HCT116 (cell line): ENCODE measurements around the gene CSK.

Source experiments
- EZH2 ChIP-seq: fragments of 200-600 bp; sonication (generic); IDR thresholded peaks from 2 replicates; pipeline ENCODE4 v1.6.1; 2017; ENCODE audit warnings: antibody characterized with exemption, mixed run types
- EZH2phosphoT487 ChIP-seq: fragments of 200-600 bp; IDR thresholded peaks from 2 replicates; pipeline ENCODE4 v1.6.1; 2018; ENCODE audit warnings: antibody characterized with exemption, borderline replicate concordance
- FOSL1 ChIP-seq: IDR thresholded peaks from 2 replicates; pipeline ENCODE4 v1.6.1; 2012; ENCODE audit warnings: low read depth
- POLR2A ChIP-seq: IDR thresholded peaks from 2 replicates; pipeline ENCODE4 v1.7.0; 2011; ENCODE audit warnings: borderline replicate concordance; ENCODE audit not compliant: insufficient read depth, insufficient read length; ENCODE audit errors: extremely low read depth
- POLR2AphosphoS5 ChIP-seq: IDR thresholded peaks from 2 replicates; pipeline ENCODE4 v1.6.1; 2011; ENCODE audit warnings: mild to moderate bottlenecking, low read depth, low read length, moderate library complexity
- SRF ChIP-seq: IDR thresholded peaks from 2 replicates; pipeline ENCODE4 v1.6.1; 2012; ENCODE audit warnings: low read depth
- TF ChIP-seq, protein P1 (sequence below), 3 experiments: fragments of 200-600 bp in 1 of 3; sonication (generic) in 1 of 3; IDR thresholded peaks in 2 of 3; conservative IDR thresholded peaks in 1 of 3; 2 replicates each; pipeline ENCODE4 v1.5.1; 2012 to 2017; ENCODE audit warnings: low read depth in 2 of 3, low read length in 2 of 3, antibody characterized with exemption in 1 of 3, borderline replicate concordance in 1 of 3, control low read depth in 1 of 3, mild to moderate bottlenecking in 1 of 3, mixed read lengths in 1 of 3, mixed run types in 1 of 3, moderate library complexity in 1 of 3; ENCODE audit not compliant: insufficient read depth in 1 of 3

DNA sequence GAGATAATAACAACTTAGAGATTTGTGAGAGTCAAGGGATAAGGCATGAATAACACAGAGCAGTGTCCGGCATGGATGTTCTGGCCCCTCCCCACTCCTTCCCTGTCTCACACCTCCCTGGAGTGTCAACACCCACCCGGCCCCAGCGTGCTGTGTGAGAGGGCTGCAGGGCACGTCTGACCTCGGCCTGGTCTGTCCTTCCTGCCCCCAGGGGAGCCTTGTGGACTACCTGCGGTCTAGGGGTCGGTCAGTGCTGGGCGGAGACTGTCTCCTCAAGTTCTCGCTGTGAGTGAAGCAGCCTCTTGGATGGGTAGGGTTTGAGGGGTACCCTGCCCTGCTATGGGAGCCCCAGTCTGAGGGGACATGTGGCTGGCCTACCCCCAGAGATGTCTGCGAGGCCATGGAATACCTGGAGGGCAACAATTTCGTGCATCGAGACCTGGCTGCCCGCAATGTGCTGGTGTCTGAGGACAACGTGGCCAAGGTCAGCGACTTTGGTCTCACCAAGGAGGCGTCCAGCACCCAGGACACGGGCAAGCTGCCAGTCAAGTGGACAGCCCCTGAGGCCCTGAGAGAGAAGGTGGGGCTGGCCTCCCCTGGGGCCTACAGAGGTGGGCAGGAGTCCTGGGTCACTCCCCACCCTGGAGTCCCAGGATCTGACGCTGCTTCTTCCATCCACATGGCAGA, 19.6 kb downstream of the CSK start:
- TF ChIP-seq POLR2A: no peak
- no peak for TF ChIP-seq FOSL1
- no peak for TF ChIP-seq POLR2AphosphoS5
- TF ChIP-seq EZH2: no peak
- no peak for TF ChIP-seq SRF
- TF ChIP-seq, protein P1, sequence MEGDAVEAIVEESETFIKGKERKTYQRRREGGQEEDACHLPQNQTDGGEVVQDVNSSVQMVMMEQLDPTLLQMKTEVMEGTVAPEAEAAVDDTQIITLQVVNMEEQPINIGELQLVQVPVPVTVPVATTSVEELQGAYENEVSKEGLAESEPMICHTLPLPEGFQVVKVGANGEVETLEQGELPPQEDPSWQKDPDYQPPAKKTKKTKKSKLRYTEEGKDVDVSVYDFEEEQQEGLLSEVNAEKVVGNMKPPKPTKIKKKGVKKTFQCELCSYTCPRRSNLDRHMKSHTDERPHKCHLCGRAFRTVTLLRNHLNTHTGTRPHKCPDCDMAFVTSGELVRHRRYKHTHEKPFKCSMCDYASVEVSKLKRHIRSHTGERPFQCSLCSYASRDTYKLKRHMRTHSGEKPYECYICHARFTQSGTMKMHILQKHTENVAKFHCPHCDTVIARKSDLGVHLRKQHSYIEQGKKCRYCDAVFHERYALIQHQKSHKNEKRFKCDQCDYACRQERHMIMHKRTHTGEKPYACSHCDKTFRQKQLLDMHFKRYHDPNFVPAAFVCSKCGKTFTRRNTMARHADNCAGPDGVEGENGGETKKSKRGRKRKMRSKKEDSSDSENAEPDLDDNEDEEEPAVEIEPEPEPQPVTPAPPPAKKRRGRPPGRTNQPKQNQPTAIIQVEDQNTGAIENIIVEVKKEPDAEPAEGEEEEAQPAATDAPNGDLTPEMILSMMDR (IDR thresholded peaks at IDR 0.05 in 2 of 3, conservative IDR thresholded peaks at IDR 0.05 in 1 of 3; ENCODE audit: borderline replicate concordance in 1 of 3, insufficient read depth in 1 of 3, low read depth in 2 of 3, low read length in 2 of 3): no peak
- TF ChIP-seq EZH2phosphoT487: no peak
